ENCODE measurements around the gene ARL8A.
"Not testable (repeated sequence)": the region's sequence is repeated elsewhere in the genome, so short reads cannot be mapped to it uniquely, and the experiment has no call there.

ARL8A gene

DNA sequence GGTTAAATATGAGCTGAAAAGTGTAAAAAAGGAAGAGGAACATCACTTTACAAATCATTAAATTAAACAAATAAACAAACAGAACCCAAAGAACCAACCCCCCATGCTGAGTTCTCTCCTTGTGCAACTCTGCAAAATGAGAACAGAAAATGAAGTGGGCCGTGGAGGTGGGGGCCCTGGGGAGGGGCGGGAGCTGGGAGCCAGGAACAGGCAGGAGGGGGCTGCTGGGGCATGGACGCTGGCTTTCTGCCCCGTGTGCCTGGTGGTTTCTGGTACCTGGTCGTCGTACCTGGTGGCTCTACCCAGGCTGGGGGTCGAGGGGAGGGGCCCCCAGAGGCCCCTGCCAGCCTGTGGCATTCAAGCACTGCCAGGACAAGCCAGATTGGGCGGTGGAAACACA, 11.0 kb downstream of the ARL8A start:
- DNase-seq: no peak

DNA sequence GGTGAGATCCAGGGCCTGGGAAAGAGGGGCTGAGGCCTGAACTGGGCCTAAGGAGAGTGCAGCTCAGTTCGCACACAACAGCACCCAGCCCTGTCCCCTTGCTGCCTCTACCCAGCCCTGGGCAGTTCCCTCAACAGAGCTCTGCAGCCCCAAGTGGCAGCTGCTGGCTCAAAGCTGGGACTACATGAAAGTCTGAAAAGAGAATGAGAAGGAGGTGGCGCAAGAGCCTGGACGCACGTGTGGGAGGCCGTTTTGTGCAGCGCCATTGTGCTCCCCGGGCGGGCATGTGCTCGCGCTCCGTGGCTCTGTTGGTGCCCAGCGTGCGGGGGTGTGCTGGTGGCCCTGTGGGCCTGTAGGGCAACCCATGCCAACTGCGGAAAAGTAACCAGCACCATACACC, 11.5 kb downstream of the ARL8A start:
- no peak for DNase-seq

GRCh38 chr1:202131956-202132821, 12.3 kb downstream of the ARL8A start:
- no peak for DNase-seq

DNA sequence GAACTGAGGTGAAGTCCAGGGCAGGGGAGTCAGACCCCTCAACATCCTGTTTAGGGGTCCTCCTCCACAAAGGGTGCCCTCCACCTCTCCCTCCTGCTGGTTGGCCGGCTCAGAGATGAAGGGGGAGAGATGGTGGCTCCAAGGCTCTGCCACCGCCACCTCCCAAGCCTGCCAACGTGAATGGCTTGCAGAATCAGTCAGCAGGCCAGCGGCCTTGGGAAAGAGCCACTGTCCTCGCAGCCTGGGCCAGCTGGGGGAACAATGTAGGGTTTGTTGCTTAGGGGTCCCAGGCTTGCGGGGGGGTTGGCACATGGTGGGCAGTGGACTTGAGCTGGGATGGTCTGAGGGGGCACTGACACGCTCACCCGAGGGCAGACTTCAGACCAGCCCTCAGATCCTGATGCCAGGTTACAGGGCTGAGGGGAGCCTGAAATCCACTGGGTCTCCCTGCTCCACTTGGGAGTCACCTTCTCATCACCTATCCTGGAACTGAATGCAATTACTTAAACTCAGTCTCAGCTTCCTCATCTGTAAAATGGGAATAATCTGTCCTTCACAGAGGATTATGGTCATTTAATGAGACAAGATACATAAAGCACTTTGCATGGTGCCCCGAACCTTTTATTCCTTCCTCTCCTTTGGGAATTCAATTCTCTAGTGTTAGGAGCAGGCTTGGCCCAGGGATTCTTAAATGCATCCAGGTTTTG, 13.6 kb downstream of the ARL8A start:
- no peak for DNase-seq

DNA sequence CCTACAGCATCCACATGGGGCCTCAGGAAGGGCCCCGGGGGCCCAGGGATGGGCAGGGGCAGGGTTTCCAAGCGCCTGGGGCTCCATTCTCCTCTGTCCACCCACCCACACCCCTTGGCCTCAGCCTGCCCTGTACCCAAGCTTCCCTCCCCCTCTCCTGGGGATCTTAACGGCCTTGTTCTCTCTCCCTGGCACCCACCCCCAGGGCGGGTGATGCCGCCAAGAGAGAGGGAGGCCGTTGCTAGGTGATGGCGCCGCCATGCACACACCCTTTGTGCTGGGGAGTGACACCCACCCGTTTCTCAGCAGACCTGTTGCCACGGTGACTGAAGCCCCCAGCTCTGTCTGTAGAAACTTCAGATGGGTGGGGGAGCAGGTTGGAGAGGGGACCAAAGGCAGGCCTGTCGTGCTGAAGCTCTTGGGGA, 14.2 kb downstream of the ARL8A start:
- no peak for DNase-seq

DNA sequence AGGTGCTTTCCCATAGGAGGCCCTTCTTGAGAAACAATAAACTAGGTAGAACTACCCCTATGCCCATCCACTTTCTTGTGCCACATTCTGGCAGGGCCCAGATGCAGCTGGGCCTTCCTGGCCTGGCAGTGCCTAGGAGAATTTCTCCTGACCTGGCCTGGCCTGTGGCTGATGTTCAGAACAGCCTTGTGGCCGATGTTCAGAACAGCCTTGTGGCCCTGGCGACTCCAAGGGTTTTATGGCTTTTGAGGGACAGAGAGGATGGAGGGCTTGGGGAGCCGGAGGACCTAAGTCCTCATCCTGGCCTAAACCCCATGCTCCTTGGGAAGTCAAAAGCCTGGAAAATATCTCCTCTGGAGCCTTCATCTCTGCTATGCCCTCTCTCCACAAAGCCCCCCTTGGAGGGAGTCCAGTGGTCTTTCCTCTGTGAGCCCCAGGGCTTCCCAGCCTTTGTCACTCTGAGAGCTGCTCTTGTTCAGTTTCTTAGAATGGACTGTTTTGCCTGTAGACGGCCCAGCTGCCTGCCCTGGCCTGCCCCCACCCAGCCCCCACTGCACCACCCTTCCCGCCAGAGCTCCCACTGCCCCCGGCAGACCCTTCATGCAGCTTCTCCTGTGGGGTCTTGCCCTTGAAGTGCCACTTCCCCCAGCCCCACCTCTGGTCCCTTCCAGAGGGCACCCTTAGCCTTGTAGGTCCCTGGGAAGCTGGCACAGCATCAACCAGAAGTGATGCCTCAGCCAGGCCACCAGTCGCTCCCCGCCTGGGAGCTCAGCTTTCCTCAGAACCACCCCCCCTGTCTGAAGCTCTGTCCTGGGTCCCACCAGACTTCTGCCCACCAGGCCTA, 14.9 kb downstream of the ARL8A start:
- no peak for DNase-seq

- DNase-seq: no peak
These were observed 16.5 kb downstream of the ARL8A start for GRCh38 chr1:202127836-202128622.

- no peak for DNase-seq
These were observed 17.5 kb downstream of the ARL8A start for GRCh38 chr1:202127061-202127460.

DNA sequence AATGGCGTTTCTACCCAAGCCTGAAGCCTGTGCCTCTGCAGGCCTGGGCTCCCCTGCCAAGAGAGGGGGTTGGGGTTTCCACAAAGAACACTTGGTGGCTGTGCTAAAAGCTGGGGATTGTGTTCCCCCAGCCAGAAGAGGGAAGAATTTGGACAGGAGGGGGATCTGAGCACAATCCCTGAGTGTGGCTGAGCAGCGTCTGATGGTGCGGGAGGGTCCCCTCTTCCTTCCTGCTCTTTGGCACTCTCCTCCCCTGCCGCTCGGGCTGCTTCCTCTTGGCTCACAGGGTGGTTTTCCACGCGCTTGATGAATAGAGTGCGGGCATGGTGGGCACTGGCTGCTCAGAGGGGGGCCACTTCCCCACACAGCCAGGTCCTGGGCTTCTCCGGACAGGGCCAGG, 18.1 kb downstream of the ARL8A start:
- DNase-seq: no peak

- no peak for DNase-seq
These were observed 18.9 kb downstream of the ARL8A start for GRCh38 chr1:202125611-202126010.

- no peak for DNase-seq
These were observed 20.4 kb downstream of the ARL8A start for GRCh38 chr1:202124142-202124541.

DNA sequence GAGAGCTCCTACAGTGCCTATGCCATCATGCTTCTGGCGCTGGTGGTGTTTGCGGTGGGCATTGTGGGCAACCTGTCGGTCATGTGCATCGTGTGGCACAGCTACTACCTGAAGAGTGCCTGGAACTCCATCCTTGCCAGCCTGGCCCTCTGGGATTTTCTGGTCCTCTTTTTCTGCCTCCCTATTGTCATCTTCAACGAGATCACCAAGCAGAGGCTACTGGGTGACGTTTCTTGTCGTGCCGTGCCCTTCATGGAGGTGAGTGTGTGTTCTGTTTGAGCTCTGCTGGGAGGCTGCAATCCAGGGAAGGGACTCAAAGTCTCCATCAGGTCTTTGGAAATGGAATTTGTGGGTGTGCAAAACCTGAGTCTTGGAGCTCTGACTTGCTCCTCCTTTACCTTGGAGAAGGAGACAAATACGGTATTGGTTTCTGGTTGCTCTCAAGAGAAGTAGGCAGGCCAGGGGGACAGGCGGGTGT, 21.2 kb downstream of the ARL8A start:
- no peak for DNase-seq

- peak in 1 of 2 experiments; percentile 12 for DNase-seq
These were observed 21.8 kb downstream of the ARL8A start, which contains the start of gene GPR37L1 for GRCh38 chr1:202122639-202123335. TSS of gene GPR37L1 (plus strand) at chr1:202122917. CDS start at chr1:202122964, 47 bp downstream.

- DNase-seq: no peak
These were observed 23.5 kb downstream of the ARL8A start for GRCh38 chr1:202121006-202121405.

DNA sequence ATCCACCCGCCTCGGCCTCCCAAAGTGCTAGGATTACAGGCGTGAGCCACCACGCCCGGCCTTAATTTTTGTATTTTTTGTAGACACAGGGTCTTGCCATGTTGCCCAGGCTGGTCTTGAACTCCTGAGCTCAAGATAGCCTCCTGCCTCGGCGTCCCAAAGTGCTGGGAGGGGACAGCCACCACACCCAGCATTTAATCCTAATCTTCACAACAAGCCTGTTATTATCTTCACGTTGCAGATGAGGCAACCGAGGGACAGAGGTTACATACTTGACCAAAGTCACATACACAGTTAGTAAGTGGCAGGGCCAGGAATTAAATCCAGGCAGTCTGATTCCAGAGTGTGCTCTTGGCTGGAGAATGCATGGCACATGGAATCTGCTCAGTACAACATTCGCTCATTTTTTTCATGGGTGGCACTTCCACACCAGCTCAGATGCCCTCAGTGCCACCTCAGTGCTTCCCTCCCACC, 26.6 kb downstream of the ARL8A start:
- DNase-seq: no peak

- DNase-seq: no peak
These were observed 28.2 kb downstream of the ARL8A start for GRCh38 chr1:202116287-202116686.

GRCh38 chr1:202113690-202114300, 30.7 kb downstream of the ARL8A start:
- peak in 1 of 2 experiments; percentile 66 for DNase-seq

DNA sequence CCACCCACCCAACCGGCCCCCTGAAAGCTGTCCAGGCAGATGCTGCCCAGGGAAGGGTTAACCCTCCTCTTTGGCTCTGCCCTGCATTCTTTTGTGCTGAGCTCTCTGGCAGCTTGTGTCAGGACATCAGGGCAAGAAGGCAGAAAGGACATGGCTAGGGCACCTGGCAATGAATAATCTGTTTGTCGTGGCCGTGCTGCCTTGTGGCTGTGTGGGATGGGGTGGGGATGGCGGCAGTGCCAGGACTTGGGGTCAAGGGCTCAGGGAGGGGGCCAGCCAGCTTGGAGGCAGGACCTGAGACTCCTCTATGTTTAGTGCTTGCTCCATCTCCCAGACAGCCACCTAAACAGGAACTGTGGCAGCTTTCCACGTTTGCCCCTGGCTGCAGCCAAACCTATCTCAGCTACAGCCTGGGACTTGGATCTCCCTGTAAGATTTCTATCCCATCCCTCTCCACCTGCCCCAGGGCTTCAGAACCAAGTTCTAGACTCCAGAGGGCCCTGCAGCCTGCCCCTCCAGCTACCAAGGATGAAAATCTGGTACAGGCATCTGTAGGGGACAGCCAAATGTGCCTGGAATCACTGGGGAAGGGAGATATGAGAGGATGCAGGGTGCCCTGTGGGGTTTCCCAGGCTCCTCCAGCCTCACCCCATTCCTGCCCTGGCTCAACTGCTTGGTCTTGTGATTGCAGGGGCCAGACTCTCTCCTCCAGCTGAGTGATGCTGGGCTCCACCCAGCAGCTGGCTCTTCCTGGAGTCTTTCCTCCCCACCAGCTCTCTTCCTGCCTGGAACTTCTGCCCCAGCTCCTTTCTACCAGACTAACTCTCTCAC, 31.5 kb downstream of the ARL8A start:
- no peak for DNase-seq

GRCh38 chr1:202111589-202111988, 32.9 kb downstream of the ARL8A start:
- DNase-seq: not testable (repeated sequence)

- no peak for DNase-seq
These were observed 33.6 kb downstream of the ARL8A start for GRCh38 chr1:202110977-202111376.
